Measurements from ENCODE around the gene SOX10. TPM values are rescaled to one million over a fixed set of nuclear protein-coding genes. Genes with fewer than 3 reads are reported as not detected.

The SOX10 gene
- total and polyA plus RNA-seq, 2 of the 13 experiments (the other 11 are each of a cell fraction or from before 2014, with no cell fraction given) = not detected

- TF ChIP-seq ZNF609 (CRISPR knock-in tag; IDR thresholded peaks at IDR 0.05; ENCODE audit: borderline replicate concordance) (0 out of 2 replicates have a peak, but pooled peaks have one; percentile 33), KDM4B (CRISPR knock-in tag; IDR thresholded peaks at IDR 0.05) (peak; percentile 71; the same call in 1 of the 2 replicates), FOXM1 (CRISPR knock-in tag; IDR thresholded peaks at IDR 0.05) (no peak), POLR2AphosphoS5 (IDR thresholded peaks at IDR 0.05; ENCODE audit: low read depth, low read length) (no peak), ZNF646 (CRISPR knock-in tag; IDR thresholded peaks at IDR 0.05) (no peak), ZNF563 (CRISPR knock-in tag; IDR thresholded peaks at IDR 0.05) (no peak), KDM6A (CRISPR knock-in tag; IDR thresholded peaks at IDR 0.05; ENCODE audit: low read depth) (no peak), ZNF143 (CRISPR knock-in tag; IDR thresholded peaks at IDR 0.05) (peak; percentile 55; the same call in 1 of the 2 replicates), HIVEP1 (CRISPR knock-in tag; IDR thresholded peaks at IDR 0.05) (no peak), ZNF264 (CRISPR knock-in tag; IDR thresholded peaks at IDR 0.05) (no peak), ZNF224 (CRISPR knock-in tag; IDR thresholded peaks at IDR 0.05) (no peak), SMYD3 (CRISPR knock-in tag; IDR thresholded peaks at IDR 0.05) (no peak), FOXP1 (IDR thresholded peaks at IDR 0.05) (no peak), FOXP1 (CRISPR knock-in tag; IDR thresholded peaks at IDR 0.05) (no peak), MZF1 (CRISPR knock-in tag; IDR thresholded peaks at IDR 0.05; ENCODE audit: borderline replicate concordance) (peak; percentile 17; the same call in 1 of the 2 replicates), RFX3 (CRISPR knock-in tag; IDR thresholded peaks at IDR 0.05) (no peak), ZFYVE20 (CRISPR knock-in tag; IDR thresholded peaks at IDR 0.05; ENCODE audit: borderline replicate concordance, low read depth) (no peak)
- TF ChIP-seq, protein P1, sequence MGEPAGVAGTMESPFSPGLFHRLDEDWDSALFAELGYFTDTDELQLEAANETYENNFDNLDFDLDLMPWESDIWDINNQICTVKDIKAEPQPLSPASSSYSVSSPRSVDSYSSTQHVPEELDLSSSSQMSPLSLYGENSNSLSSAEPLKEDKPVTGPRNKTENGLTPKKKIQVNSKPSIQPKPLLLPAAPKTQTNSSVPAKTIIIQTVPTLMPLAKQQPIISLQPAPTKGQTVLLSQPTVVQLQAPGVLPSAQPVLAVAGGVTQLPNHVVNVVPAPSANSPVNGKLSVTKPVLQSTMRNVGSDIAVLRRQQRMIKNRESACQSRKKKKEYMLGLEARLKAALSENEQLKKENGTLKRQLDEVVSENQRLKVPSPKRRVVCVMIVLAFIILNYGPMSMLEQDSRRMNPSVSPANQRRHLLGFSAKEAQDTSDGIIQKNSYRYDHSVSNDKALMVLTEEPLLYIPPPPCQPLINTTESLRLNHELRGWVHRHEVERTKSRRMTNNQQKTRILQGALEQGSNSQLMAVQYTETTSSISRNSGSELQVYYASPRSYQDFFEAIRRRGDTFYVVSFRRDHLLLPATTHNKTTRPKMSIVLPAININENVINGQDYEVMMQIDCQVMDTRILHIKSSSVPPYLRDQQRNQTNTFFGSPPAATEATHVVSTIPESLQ (CRISPR knock-in tag; conservative IDR thresholded peaks at IDR 0.05) = no peak
Measured at GRCh38 chr22:37933711-37934376, 50.5 kb downstream of the SOX10 start (continued).

All from HepG2 (cell line).